Measurements from ENCODE around the gene DDX59.

Gene DDX59

GRCh38 chr1:200669314-200670241 lies at the start of gene DDX59:
Gene DDX59, minus strand, starts transcription at chr1:200669907. Its CDS starts 3,167 bp downstream, at chr1:200666740.
- H3K4me3 ChIP-seq (ENCODE audit: insufficient read length, low read depth): peak within 1 kb of the TSS; percentile 84
- no peaks in the 10 kb centered on the region for H3K4me1 ChIP-seq (ENCODE audit: insufficient read depth, insufficient read length)
- TF ChIP-seq YY1 (IDR thresholded peaks at IDR 0.05; ENCODE audit: insufficient read depth, insufficient read length) (no peak), SUZ12 (IDR thresholded peaks at IDR 0.05; ENCODE audit: extremely low read depth, insufficient read depth, insufficient read length) (no peak), ZNF274 (IDR thresholded peaks at IDR 0.05; ENCODE audit: low read depth, low read length) (no peak)

GRCh38 chr1:200714504-200715187 lies 44.9 kb upstream of the DDX59 start:
- Histone ChIP-seq H3K4me1 (ENCODE audit: insufficient read depth, insufficient read length) (no peaks in the 10 kb centered on the region), H3K36me3 (ENCODE audit: insufficient read depth, insufficient read length, low read length) (no peaks in the 10 kb centered on the region), H3K27me3 (ENCODE audit: insufficient read depth, insufficient read length) (no peaks in the 10 kb centered on the region), H3K4me3 (ENCODE audit: insufficient read length, low read depth) (no peak overlapping the region), H3K9ac (ENCODE audit: insufficient read length, low read depth) (no peak overlapping the region), H3K9me3 (ENCODE audit: insufficient read depth, low read length) (no peaks in the 10 kb centered on the region)
- TF ChIP-seq ZNF274 (IDR thresholded peaks at IDR 0.05; ENCODE audit: low read depth, low read length) (no peak), YY1 (IDR thresholded peaks at IDR 0.05; ENCODE audit: insufficient read depth, insufficient read length) (no peak), SUZ12 (IDR thresholded peaks at IDR 0.05; ENCODE audit: extremely low read depth, insufficient read depth, insufficient read length) (no peak)
- DNase-seq (ENCODE audit: low read depth, low spot score): no peak

More at GRCh38 chr1:200669314-200670241, at the start of gene DDX59:
- DNase-seq (ENCODE audit: low read depth, low spot score): peak; percentile 99
- Histone ChIP-seq H3K36me3 (ENCODE audit: insufficient read depth, insufficient read length, low read length) (peaks cover 17% of the 10 kb centered on the region), H3K9me3 (ENCODE audit: insufficient read depth, low read length) (no peaks in the 10 kb centered on the region), H3K9ac (ENCODE audit: insufficient read length, low read depth) (peak within 1 kb of the TSS; percentile 91), H3K27me3 (ENCODE audit: insufficient read depth, insufficient read length) (no peaks in the 10 kb centered on the region)

- Histone ChIP-seq H3K36me3 (ENCODE audit: insufficient read depth, insufficient read length, low read length) (no peaks in the 10 kb centered on the region), H3K27me3 (ENCODE audit: insufficient read depth, insufficient read length) (no peaks in the 10 kb centered on the region), H3K4me3 (ENCODE audit: insufficient read length, low read depth) (no peak overlapping the region), H3K9me3 (ENCODE audit: insufficient read depth, low read length) (no peaks in the 10 kb centered on the region), H3K9ac (ENCODE audit: insufficient read length, low read depth) (no peak overlapping the region), H3K4me1 (ENCODE audit: insufficient read depth, insufficient read length) (no peaks in the 10 kb centered on the region)
- TF ChIP-seq ZNF274 (IDR thresholded peaks at IDR 0.05; ENCODE audit: low read depth, low read length): no peak
- no peak for TF ChIP-seq YY1 (IDR thresholded peaks at IDR 0.05; ENCODE audit: insufficient read depth, insufficient read length)
- no peak for TF ChIP-seq SUZ12 (IDR thresholded peaks at IDR 0.05; ENCODE audit: extremely low read depth, insufficient read depth, insufficient read length)
- DNase-seq (ENCODE audit: low read depth, low spot score): no peak
Observed at GRCh38 chr1:200710166-200710565, 40.5 kb upstream of the DDX59 start.

GRCh38 chr1:200708769-200709168 lies 39.1 kb upstream of the DDX59 start:
- H3K27me3 ChIP-seq (ENCODE audit: insufficient read depth, insufficient read length): no peaks in the 10 kb centered on the region
- H3K36me3 ChIP-seq (ENCODE audit: insufficient read depth, insufficient read length, low read length): no peaks in the 10 kb centered on the region
- H3K9ac ChIP-seq (ENCODE audit: insufficient read length, low read depth): no peak overlapping the region
- H3K4me3 ChIP-seq (ENCODE audit: insufficient read length, low read depth): no peak overlapping the region
- DNase-seq (ENCODE audit: low read depth, low spot score): no peak
- TF ChIP-seq ZNF274 (IDR thresholded peaks at IDR 0.05; ENCODE audit: low read depth, low read length) (no peak), YY1 (IDR thresholded peaks at IDR 0.05; ENCODE audit: insufficient read depth, insufficient read length) (no peak), SUZ12 (IDR thresholded peaks at IDR 0.05; ENCODE audit: extremely low read depth, insufficient read depth, insufficient read length) (no peak)
- no peaks in the 10 kb centered on the region for H3K4me1 ChIP-seq (ENCODE audit: insufficient read depth, insufficient read length)
- no peaks in the 10 kb centered on the region for H3K9me3 ChIP-seq (ENCODE audit: insufficient read depth, low read length)

GRCh38 chr1:200708161-200708560 lies 38.5 kb upstream of the DDX59 start:
- TF ChIP-seq SUZ12 (IDR thresholded peaks at IDR 0.05; ENCODE audit: extremely low read depth, insufficient read depth, insufficient read length) (no peak), ZNF274 (IDR thresholded peaks at IDR 0.05; ENCODE audit: low read depth, low read length) (no peak), YY1 (IDR thresholded peaks at IDR 0.05; ENCODE audit: insufficient read depth, insufficient read length) (no peak)
- H3K9ac ChIP-seq (ENCODE audit: insufficient read length, low read depth): no peak overlapping the region
- no peak for DNase-seq (ENCODE audit: low read depth, low spot score)
- no peaks in the 10 kb centered on the region for H3K4me1 ChIP-seq (ENCODE audit: insufficient read depth, insufficient read length)
- H3K9me3 ChIP-seq (ENCODE audit: insufficient read depth, low read length): no peaks in the 10 kb centered on the region
- H3K27me3 ChIP-seq (ENCODE audit: insufficient read depth, insufficient read length): no peaks in the 10 kb centered on the region
- H3K36me3 ChIP-seq (ENCODE audit: insufficient read depth, insufficient read length, low read length): no peaks in the 10 kb centered on the region
- no peak overlapping the region for H3K4me3 ChIP-seq (ENCODE audit: insufficient read length, low read depth)

- Histone ChIP-seq H3K36me3 (ENCODE audit: insufficient read depth, insufficient read length, low read length) (no peaks in the 10 kb centered on the region), H3K9me3 (ENCODE audit: insufficient read depth, low read length) (no peaks in the 10 kb centered on the region), H3K9ac (ENCODE audit: insufficient read length, low read depth) (no peak overlapping the region), H3K27me3 (ENCODE audit: insufficient read depth, insufficient read length) (no peaks in the 10 kb centered on the region), H3K4me3 (ENCODE audit: insufficient read length, low read depth) (no peak overlapping the region), H3K4me1 (ENCODE audit: insufficient read depth, insufficient read length) (no peaks in the 10 kb centered on the region)
- TF ChIP-seq ZNF274 (IDR thresholded peaks at IDR 0.05; ENCODE audit: low read depth, low read length) (no peak), YY1 (IDR thresholded peaks at IDR 0.05; ENCODE audit: insufficient read depth, insufficient read length) (no peak), SUZ12 (IDR thresholded peaks at IDR 0.05; ENCODE audit: extremely low read depth, insufficient read depth, insufficient read length) (no peak)
- no peak for DNase-seq (ENCODE audit: low read depth, low spot score)
Observed at GRCh38 chr1:200707116-200707515, 37.4 kb upstream of the DDX59 start.
